T-cell (primary cell): ENCODE data around the gene PCBP3. TPM values are rescaled to one million over a fixed set of nuclear protein-coding genes. Genes with fewer than 3 reads are reported as not detected.

Source experiments
- ATAC-seq, 4 experiments: fragments of 200-7000 bp in 3 of 4; fragments of 150-1000 bp in 1 of 4; cut with Tn5 transposase; replicated peaks in 1 of 4; 1 replicate in 3 of 4; 2 replicates in 1 of 4; pipeline ENCODE4 v1.10.0; 2021; ENCODE audit warnings: moderate library complexity in 3 of 4, mild to moderate bottlenecking in 2 of 4, moderate number of reproducible peaks in 1 of 4
- CTCF ChIA-PET, 2 donors: fragments of 300-600 bp; sonication (Branson Sonifier 250); formaldehyde crosslinking; loops; one replicate each; lab custom pipeline; 2022; ENCODE audit warnings: antibody characterized with exemption in 2 of 2; lab: Charles Lee
- POLR2A ChIA-PET, 2 donors: fragments of 300-600 bp; sonication (Branson Sonifier 250); formaldehyde crosslinking; loops; one replicate each; lab custom pipeline; 2022; ENCODE audit warnings: antibody characterized with exemption in 2 of 2; lab: Charles Lee
- DNase-seq, 35 experiments: peaks; one replicate each; pipeline versions ENCODE4 v3.0.0 to v3.0.0-alpha.2; 2013 to 2023
- H3K27ac ChIP-seq: one replicate; pipeline ENCODE4 v1.5.1; 2013; ENCODE audit warnings: low read length
- H3K27me3 ChIP-seq, 2 experiments: replicated peaks in 1 of 2; 1 replicate in 1 of 2; 2 replicates in 1 of 2; pipeline versions ENCODE4 v1.6.1 to v1.7.0; 2013; ENCODE audit warnings: low read length in 1 of 2, mixed read lengths in 1 of 2; ENCODE audit not compliant: control insufficient read depth in 2 of 2, insufficient read depth in 2 of 2; ENCODE audit errors: extremely low read depth in 1 of 2
- H3K36me3 ChIP-seq, 2 donors: 1 replicate in 1 of 2; 2 replicates in 1 of 2; pipeline versions ENCODE4 v1.6.1 to v1.7.0; 2013; ENCODE audit warnings: low read length in 1 of 2; ENCODE audit not compliant: control insufficient read depth in 2 of 2, insufficient read depth in 1 of 2; ENCODE audit errors: extremely low read depth in 1 of 2
- H3K4me1 ChIP-seq, 2 experiments: 1 replicate in 1 of 2; 2 replicates in 1 of 2; pipeline versions ENCODE4 v1.6.1 to v1.7.0; 2013; ENCODE audit warnings: low read length in 2 of 2, mixed read lengths in 1 of 2; ENCODE audit not compliant: insufficient read depth in 2 of 2, control insufficient read depth in 1 of 2; ENCODE audit errors: extremely low read depth in 1 of 2
- H3K4me3 ChIP-seq, 2 donors: 1 replicate in 1 of 2; 2 replicates in 1 of 2; pipeline versions ENCODE4 v1.5.1 to v1.7.0; 2013; ENCODE audit warnings: mild to moderate bottlenecking in 2 of 2, low read length in 1 of 2, moderate library complexity in 1 of 2; ENCODE audit not compliant: control insufficient read depth in 1 of 2; ENCODE audit errors: extremely low read depth in 1 of 2
- H3K9me3 ChIP-seq: 2 replicates; pipeline ENCODE4 v1.7.0; 2013
- H3K27ac Mint-ChIP-seq, 2 donors: one replicate each; pipeline ENCODE4 v1.8.0; 2020 to 2021; ENCODE audit warnings: mild to moderate bottlenecking in 2 of 2, mixed read lengths in 2 of 2
- H3K27me3 Mint-ChIP-seq, 2 donors: one replicate each; pipeline ENCODE4 v1.8.0; 2021 to 2022; ENCODE audit warnings: mixed read lengths in 2 of 2
- H3K36me3 Mint-ChIP-seq: one replicate; pipeline ENCODE4 v1.8.0; 2021; ENCODE audit warnings: mixed read lengths
- H3K4me1 Mint-ChIP-seq, 3 donors: one replicate each; pipeline ENCODE4 v1.8.0; 2020 to 2022; ENCODE audit warnings: mixed read lengths in 3 of 3, mild to moderate bottlenecking in 1 of 3
- H3K4me3 Mint-ChIP-seq, 3 donors: one replicate each; pipeline ENCODE4 v1.8.0; 2020 to 2022; ENCODE audit warnings: mild to moderate bottlenecking in 3 of 3, mixed read lengths in 3 of 3, moderate library complexity in 3 of 3
- H3K9me3 Mint-ChIP-seq, 3 donors: one replicate each; pipeline ENCODE4 v1.8.0; 2020 to 2022; ENCODE audit warnings: mixed read lengths in 3 of 3
- WGBS: methylation state at CpG from one replicate; pipeline ENCODE4 v1.1.5; 2013; ENCODE audit warnings: missing lambda C conversion rate; ENCODE audit not compliant: insufficient coverage; 5-methylcytosine and 5-hydroxymethylcytosine counted together
- total RNA-seq, 35 experiments: library from RNA in 6 of 35; stranded (reverse) in 6 of 35; fragments of 120-200 nt in 1 of 35; gene quantifications; one replicate each; pipeline versions ENCODE4 v1.2.1 to v1.2.4 and lab custom pipeline; 2013 to 2026

Gene PCBP3
- total RNA-seq, 5 donors from 2014 or later (not counting 1 experiment from before 2014, with no cell fraction given) = 1.5 to 4.2 (median 2.8) TPM

DNA sequence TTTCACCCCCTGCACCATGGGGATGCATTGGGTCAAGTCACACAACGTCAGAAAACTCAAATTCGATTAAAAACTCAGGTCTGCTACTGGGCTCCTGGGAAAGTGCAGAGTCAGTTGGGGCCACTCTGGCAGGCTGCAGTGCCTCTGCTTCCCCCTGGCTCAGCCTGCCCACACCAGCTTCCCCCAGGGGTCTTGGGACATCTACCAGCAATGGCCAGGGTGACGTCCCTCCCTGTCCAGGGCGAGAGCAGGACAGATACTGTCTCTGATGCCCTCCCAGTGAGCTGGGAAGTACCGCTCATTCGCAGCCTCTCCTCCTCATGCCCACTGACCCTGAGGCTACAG, 231.9 kb downstream of the PCBP3 start:
- ChIA-PET CTCF (interaction anchor here in 1 of 2 donors (0.5 to 0.6 kb wide), 2 partner anchors 435 to 912 kb away, joined by 4 read pairs; no protein-coding TSS in a partner anchor), POLR2A (no interaction called here)
- no peak for DNase-seq
- H3K27ac ChIP-seq = no peak overlapping the region
- H3K9me3 Mint-ChIP-seq = no peaks in the 10 kb centered on the region
- ATAC-seq = no peak
- no peaks in the 10 kb centered on the region for H3K9me3 ChIP-seq
- no peaks in the 10 kb centered on the region for H3K36me3 Mint-ChIP-seq
- H3K27me3 Mint-ChIP-seq = peaks cover 0 to 7% of the 10 kb centered on the region in 2 donors
- peaks cover 2 to 6% of the 10 kb centered on the region in 2 experiments for H3K4me1 ChIP-seq
- no peak overlapping the region for H3K4me3 Mint-ChIP-seq
- peaks cover 0 to 76% of the 10 kb centered on the region in 2 experiments for H3K27me3 ChIP-seq
- H3K4me3 ChIP-seq = no peak overlapping the region
- peaks cover 9 to 20% (median 17%) of the 10 kb centered on the region in 3 donors for H3K4me1 Mint-ChIP-seq
- H3K36me3 ChIP-seq = no peaks in the 10 kb centered on the region
- no peak overlapping the region for H3K27ac Mint-ChIP-seq
- 81% methylated on average over 5 of the region's 6 CpGs for WGBS

DNA sequence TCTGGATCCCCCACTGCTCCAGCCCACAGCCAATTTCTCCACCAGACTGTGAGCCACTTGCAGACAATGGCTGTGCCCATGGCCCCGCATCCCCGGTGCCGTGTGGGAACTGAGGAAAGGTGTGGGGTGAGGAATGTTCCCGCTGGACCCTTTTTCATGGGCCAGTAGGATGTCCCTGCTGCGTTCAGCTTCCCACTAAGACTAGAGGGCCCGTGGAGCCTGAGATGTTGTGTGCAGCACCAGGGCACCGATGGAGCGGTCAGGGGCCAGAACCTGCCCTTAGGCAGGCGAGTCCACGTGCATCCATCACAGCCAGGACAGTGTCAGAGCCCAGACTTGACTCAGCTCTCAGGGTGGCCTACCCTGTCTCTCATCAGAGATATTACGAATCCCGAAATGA, 232.4 kb downstream of the PCBP3 start:
- no peaks in the 10 kb centered on the region for H3K36me3 ChIP-seq
- Mint-ChIP-seq H3K27me3 (peaks cover 0 to 7% of the 10 kb centered on the region in 2 donors), H3K27ac (no peak overlapping the region), H3K4me3 (no peak overlapping the region), H3K4me1 (peaks cover 14 to 25% (median 21%) of the 10 kb centered on the region in 3 donors), H3K36me3 (no peaks in the 10 kb centered on the region), H3K9me3 (no peaks in the 10 kb centered on the region)
- H3K27ac ChIP-seq = no peak overlapping the region
- 80% methylated on average over 7 of the region's 12 CpGs for WGBS
- DNase-seq = no peak
- ChIA-PET CTCF (interaction anchor here in 1 of 2 donors (0.5 kb wide), 1 partner anchor 435 kb away, joined by 4 read pairs; no protein-coding TSS in a partner anchor), POLR2A (no interaction called here)
- H3K4me3 ChIP-seq = no peak overlapping the region
- peaks cover 0 to 77% of the 10 kb centered on the region in 2 experiments for H3K27me3 ChIP-seq
- peaks cover 2 to 11% of the 10 kb centered on the region in 2 experiments for H3K4me1 ChIP-seq
- no peak for ATAC-seq
- H3K9me3 ChIP-seq = no peaks in the 10 kb centered on the region

DNA sequence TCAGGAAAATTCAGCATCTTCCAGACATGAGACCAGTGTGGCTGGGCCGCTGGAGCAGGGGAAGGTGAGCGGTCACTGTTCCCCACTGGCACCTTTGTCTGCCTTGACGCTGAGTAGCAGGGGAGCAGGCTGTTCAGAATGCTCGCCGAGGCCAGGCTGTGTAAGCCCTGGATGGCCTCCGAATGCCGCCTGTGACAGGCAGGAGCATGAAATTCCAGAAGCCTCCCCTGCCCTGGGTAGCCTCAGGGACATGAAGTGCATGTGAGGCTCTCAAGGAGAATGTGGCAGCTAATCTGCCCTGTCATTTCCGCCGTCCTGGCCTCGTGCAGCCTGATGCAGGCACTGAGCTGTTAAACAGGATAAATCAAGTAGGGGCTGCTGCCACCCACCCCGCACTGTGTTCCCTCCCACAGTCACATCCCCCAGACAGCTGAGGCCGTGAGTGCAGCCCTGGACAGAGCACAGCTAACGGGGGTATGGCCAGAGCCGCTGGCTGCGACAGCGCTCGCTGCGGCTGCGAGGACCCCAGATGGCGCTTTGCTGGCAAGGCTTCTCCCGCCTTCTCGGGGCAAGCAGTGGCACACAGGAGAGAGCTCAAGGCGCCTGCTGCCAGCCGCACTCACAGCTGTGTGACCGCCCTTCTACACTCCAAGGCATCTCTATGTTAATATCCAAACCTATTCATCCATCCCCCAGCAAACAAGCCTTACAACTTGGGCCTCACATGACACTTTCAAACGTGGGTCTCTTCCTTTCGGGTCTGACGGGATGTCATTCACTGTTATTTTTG, 233.1 kb downstream of the PCBP3 start:
- no peak overlapping the region for H3K27ac Mint-ChIP-seq
- H3K27me3 Mint-ChIP-seq = peaks cover 0 to 7% of the 10 kb centered on the region in 2 donors
- no peaks in the 10 kb centered on the region for H3K9me3 ChIP-seq
- no peaks in the 10 kb centered on the region for H3K36me3 Mint-ChIP-seq
- peaks cover 2 to 12% of the 10 kb centered on the region in 2 experiments for H3K4me1 ChIP-seq
- no peak for ATAC-seq
- POLR2A ChIA-PET = no interaction called here
- CTCF ChIA-PET = no interaction called here
- H3K4me3 ChIP-seq = no peak overlapping the region
- no peaks in the 10 kb centered on the region for H3K9me3 Mint-ChIP-seq
- no peak overlapping the region for H3K27ac ChIP-seq
- H3K4me1 Mint-ChIP-seq = peaks cover 21 to 31% (median 28%) of the 10 kb centered on the region in 3 donors
- DNase-seq = no peak
- WGBS = 89% methylated on average over 22 of the region's 28 CpGs
- H3K4me3 Mint-ChIP-seq = no peak overlapping the region
- H3K36me3 ChIP-seq = no peaks in the 10 kb centered on the region
- H3K27me3 ChIP-seq = peaks cover 0 to 71% of the 10 kb centered on the region in 2 experiments

DNA sequence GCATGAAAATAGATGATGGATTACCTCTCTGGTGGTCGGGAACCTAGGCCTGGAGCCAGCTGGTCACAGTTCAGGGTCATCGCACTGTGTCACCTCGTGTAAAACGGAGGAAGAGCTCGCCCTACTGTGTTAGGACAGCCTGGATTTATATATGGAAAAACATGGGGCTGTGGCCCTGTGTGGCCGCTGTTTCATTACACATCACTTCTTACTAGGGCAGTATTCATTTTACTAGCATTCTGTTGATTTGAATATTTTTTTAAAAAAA, 233.6 kb downstream of the PCBP3 start:
- ATAC-seq (no peak), DNase-seq (no peak)
- peaks cover 27 to 34% (median 34%) of the 10 kb centered on the region in 3 donors for H3K4me1 Mint-ChIP-seq
- H3K27ac ChIP-seq = no peak overlapping the region
- 71% methylated on average over 3 of the region's 6 CpGs for WGBS
- peaks cover 0 to 66% of the 10 kb centered on the region in 2 experiments for H3K27me3 ChIP-seq
- H3K9me3 Mint-ChIP-seq = no peaks in the 10 kb centered on the region
- H3K9me3 ChIP-seq = no peaks in the 10 kb centered on the region
- ChIA-PET CTCF (no interaction called here), POLR2A (no interaction called here)
- no peak overlapping the region for H3K4me3 Mint-ChIP-seq
- no peaks in the 10 kb centered on the region for H3K36me3 Mint-ChIP-seq
- no peaks in the 10 kb centered on the region for H3K36me3 ChIP-seq
- peaks cover 0 to 7% of the 10 kb centered on the region in 2 donors for H3K27me3 Mint-ChIP-seq
- H3K4me3 ChIP-seq = no peak overlapping the region
- no peak overlapping the region for H3K27ac Mint-ChIP-seq
- H3K4me1 ChIP-seq = peaks cover 2 to 12% of the 10 kb centered on the region in 2 experiments

DNA sequence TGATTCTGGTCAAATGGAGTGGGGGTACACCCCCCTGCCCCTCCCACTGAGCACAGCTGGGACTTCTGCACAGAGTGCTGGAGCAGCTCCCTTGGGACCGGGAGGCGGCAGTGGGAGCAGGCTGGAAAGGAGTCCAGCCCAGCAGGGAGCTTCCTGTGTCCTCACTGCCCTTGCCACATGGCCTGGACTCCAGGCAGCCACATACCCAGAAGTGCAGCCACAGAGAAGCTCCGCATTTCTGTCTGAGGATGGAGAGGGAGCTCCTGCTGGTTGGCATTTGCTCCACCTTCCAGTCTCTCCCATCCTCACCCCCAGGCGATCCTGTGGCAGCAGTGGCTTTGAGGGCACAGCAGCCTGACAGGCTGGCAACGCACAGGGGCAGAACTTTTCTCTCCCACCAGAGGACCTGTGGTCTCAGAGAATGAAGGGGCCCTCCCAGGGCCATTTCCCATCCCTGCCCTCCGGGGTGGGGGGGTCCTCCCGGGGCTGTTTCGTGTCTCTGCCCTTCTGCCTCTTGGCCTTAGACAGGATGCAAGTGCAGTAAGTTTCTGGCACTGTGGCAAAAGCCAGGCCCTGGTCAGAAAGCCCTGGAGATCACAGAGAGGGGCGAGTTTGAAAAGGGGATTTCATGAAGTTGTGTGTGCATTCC, 234.4 kb downstream of the PCBP3 start:
- ATAC-seq = no peak
- ChIA-PET CTCF (no interaction called here), POLR2A (interaction anchor here in 1 of 2 donors (0.5 kb wide), 1 partner anchor 11 kb away, joined by 5 read pairs; no protein-coding TSS in a partner anchor)
- Histone ChIP-seq H3K9me3 (no peaks in the 10 kb centered on the region), H3K4me3 (no peak overlapping the region), H3K27me3 (peaks cover 0 to 63% of the 10 kb centered on the region in 2 experiments), H3K4me1 (peaks cover 2 to 12% of the 10 kb centered on the region in 2 experiments), H3K36me3 (no peaks in the 10 kb centered on the region), H3K27ac (no peak overlapping the region)
- H3K27ac Mint-ChIP-seq = no peak overlapping the region
- H3K4me3 Mint-ChIP-seq = no peak overlapping the region
- WGBS = 60% methylated on average over 4 of the region's 9 CpGs
- no peaks in the 10 kb centered on the region for H3K36me3 Mint-ChIP-seq
- no peaks in the 10 kb centered on the region for H3K9me3 Mint-ChIP-seq
- peaks cover 35 to 41% (median 40%) of the 10 kb centered on the region in 3 donors for H3K4me1 Mint-ChIP-seq
- peaks cover 0 to 6% of the 10 kb centered on the region in 2 donors for H3K27me3 Mint-ChIP-seq
- no peak for DNase-seq

DNA sequence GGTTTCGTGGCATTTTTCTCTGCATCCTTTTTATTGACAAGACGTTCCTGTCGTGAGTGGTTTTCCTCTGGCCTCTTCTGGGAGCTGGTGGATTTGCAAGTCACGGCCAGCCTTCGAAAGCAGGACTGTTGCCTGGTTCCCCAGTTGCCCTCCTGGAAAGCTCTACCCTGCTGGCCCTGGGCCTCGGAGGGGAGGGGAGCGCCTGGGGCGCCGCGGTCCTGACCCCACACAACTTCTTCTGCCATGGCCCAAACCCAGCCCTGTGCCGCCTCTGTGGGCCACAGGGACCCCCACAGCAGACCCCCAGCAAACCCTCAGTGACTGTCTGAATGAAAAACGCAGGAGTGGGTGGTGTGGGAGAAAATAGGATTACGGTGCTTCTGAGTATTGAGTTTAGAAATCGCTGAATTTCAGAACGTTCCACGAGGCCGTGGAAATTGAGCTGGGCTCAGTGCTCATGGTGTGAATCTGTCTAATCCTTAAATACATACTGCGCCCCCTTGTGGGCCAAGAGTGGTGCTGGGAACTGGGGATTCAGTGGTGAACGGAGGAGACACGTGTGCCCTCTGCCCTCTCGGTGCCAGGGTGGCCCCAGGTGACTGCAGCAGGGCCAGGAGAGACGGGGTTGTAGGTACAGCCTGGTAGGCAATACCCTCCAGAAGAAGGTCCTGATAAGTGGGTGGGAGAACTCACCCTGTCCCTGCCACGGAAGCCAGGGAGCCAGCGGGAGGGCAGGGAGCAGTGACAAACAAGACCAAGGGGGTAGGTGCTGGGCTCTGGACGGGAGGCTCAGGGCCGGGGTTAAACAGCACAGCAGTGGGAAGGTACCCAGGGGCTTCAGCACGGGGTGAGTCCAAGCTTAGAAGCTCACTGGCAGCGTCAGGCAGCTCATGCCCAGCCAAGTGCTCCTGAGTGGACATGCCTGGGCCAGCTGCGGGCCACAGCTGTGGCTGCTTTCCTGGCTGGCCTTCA, 236.9 kb downstream of the PCBP3 start:
- Mint-ChIP-seq H3K27ac (peak overlapping the region; percentile 28 to 60), H3K27me3 (peaks cover 0 to 6% of the 10 kb centered on the region in 2 donors), H3K4me3 (peak overlapping the region in 1 of 3 donors; percentile 64), H3K36me3 (no peaks in the 10 kb centered on the region), H3K4me1 (peaks cover 51 to 62% (median 55%) of the 10 kb centered on the region in 3 donors), H3K9me3 (peaks cover under 1% of the 10 kb centered on the region in 3 donors)
- WGBS = 58% methylated on average over 17 of the region's 29 CpGs
- ChIA-PET POLR2A (no interaction called here), CTCF (no interaction called here)
- no peaks in the 10 kb centered on the region for H3K36me3 ChIP-seq
- no peaks in the 10 kb centered on the region for H3K9me3 ChIP-seq
- no peak overlapping the region for H3K27ac ChIP-seq
- peaks cover 0 to 48% of the 10 kb centered on the region in 2 experiments for H3K27me3 ChIP-seq
- no peak overlapping the region for H3K4me3 ChIP-seq
- peaks cover 6 to 18% of the 10 kb centered on the region in 2 experiments for H3K4me1 ChIP-seq
- peak; percentile 75 to 85 (median 80) for ATAC-seq
- peak; percentile 36 to 79 (median 62) for DNase-seq
